Measurements from ENCODE around the gene GZMM. TPM values are rescaled to one million over a fixed set of nuclear protein-coding genes. Genes with fewer than 3 reads are reported as not detected.

GZMM gene
- total and polyA plus RNA-seq, 2 of the 13 experiments (the other 11 are each of a cell fraction or from before 2014, with no cell fraction given): 0.07 TPM; not detected in 1

GRCh38 chr19:558770-559439 lies 15.1 kb downstream of the GZMM start (continued):
- TF ChIP-seq TFE3 (CRISPR knock-in tag; IDR thresholded peaks at IDR 0.05) (0 out of 2 replicates have a peak, but pooled peaks have one; percentile 14), ZBED4 (CRISPR knock-in tag; IDR thresholded peaks at IDR 0.05; ENCODE audit: borderline replicate concordance) (peak; percentile 88; the same call in 1 of the 2 replicates), GLI4 (CRISPR knock-in tag; IDR thresholded peaks at IDR 0.05; ENCODE audit: borderline replicate concordance) (no peak), ZBTB20 (CRISPR knock-in tag; IDR thresholded peaks at IDR 0.05; ENCODE audit: borderline replicate concordance, low read depth) (peak; percentile 54; the same call in 1 of the 2 replicates), FOXP4 (CRISPR knock-in tag; IDR thresholded peaks at IDR 0.05) (peak; percentile 88), SIN3B (IDR thresholded peaks at IDR 0.05; ENCODE audit: low read length) (no peak), UBTF (CRISPR knock-in tag; IDR thresholded peaks at IDR 0.05) (no peak), ZBTB33 (CRISPR knock-in tag; IDR thresholded peaks at IDR 0.05) (0 out of 2 replicates have a peak, but pooled peaks have one; percentile 13), IKZF5 (CRISPR knock-in tag; IDR thresholded peaks at IDR 0.05) (0 out of 2 replicates have a peak, but pooled peaks have one; percentile 38), RXRB (CRISPR knock-in tag; IDR thresholded peaks at IDR 0.05; ENCODE audit: borderline replicate concordance) (peak; percentile 91), SP5 (CRISPR knock-in tag; IDR thresholded peaks at IDR 0.05; ENCODE audit: borderline replicate concordance, low read depth) (peak; percentile 82), SOX5 (CRISPR knock-in tag; IDR thresholded peaks at IDR 0.05; ENCODE audit: borderline replicate concordance) (peak; percentile 77), MTF1 (CRISPR knock-in tag; IDR thresholded peaks at IDR 0.05) (no peak)

All from HepG2 (cell line).